Astrocyte (in vitro differentiated cells and primary cell): ENCODE data around the gene ATP11A.

Experiments
- EZH2 ChIP-seq: IDR thresholded peaks from 2 replicates; pipeline ENCODE4 v1.6.1; 2012; ENCODE audit warnings: mild to moderate bottlenecking, low read length, inconsistent platforms; ENCODE audit not compliant: insufficient read depth
- TF ChIP-seq, protein P1 (sequence below): IDR thresholded peaks from 2 replicates; pipeline ENCODE4 v1.5.1; 2011; ENCODE audit warnings: low read depth, mild to moderate bottlenecking, inconsistent platforms, low read length, moderate library complexity; ENCODE audit not compliant: insufficient read depth

DNA sequence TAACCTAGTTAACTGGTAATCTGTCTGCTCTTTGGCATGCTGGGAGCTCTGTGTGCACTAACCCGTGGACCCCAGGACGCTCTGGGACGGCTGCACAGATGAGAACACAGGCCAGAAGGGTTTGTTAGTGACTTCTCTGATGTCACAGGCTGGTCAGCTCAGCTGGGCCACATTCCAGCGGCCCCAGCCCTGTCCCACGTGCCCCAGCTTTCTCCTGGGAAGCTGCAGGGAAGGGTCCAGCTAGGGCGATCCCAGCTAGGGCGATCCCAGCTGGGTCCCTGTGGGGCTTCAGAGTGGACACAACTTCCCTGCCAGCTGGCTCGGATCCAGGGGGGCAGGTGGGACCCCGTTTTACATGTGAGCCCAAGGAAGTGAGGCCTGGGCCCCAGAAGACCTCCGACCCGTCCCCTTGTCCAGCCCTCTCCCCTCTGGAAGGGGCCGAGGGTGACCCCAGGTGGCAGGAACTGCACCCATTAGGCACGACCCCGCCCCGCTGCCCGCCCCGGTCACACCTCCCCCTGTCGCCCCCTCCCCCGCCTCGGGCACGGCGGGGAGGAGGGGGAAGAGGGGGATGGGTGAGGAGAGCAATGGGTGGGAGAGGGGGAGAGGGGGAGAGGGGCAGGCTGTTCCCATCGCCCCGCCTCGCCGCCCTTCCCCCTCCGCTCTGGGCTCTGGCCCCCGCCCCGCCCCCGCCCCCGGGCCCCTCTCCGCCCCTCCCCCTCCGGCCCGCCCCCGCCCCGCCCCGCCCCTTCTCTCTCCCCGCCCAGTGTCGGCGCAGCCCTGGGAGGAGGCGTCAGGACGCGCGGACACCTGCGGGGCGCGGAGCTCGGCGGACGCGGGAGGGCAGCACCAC is 204.0 kb downstream of the ATP11A start:
- TF ChIP-seq EZH2: no peak
- TF ChIP-seq, protein P1, sequence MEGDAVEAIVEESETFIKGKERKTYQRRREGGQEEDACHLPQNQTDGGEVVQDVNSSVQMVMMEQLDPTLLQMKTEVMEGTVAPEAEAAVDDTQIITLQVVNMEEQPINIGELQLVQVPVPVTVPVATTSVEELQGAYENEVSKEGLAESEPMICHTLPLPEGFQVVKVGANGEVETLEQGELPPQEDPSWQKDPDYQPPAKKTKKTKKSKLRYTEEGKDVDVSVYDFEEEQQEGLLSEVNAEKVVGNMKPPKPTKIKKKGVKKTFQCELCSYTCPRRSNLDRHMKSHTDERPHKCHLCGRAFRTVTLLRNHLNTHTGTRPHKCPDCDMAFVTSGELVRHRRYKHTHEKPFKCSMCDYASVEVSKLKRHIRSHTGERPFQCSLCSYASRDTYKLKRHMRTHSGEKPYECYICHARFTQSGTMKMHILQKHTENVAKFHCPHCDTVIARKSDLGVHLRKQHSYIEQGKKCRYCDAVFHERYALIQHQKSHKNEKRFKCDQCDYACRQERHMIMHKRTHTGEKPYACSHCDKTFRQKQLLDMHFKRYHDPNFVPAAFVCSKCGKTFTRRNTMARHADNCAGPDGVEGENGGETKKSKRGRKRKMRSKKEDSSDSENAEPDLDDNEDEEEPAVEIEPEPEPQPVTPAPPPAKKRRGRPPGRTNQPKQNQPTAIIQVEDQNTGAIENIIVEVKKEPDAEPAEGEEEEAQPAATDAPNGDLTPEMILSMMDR: no peak
